Nephron progenitor cell (in vitro differentiated cells): ENCODE data around the gene HASPIN.

Experiments used
- DNase-seq: peaks from one replicate; pipeline ENCODE4 v3.0.0; 2021
- H3K27ac Mint-ChIP-seq: 2 replicates; pipeline ENCODE4 v1.8.0; 2021; ENCODE audit warnings: mild to moderate bottlenecking, moderate library complexity, mixed read lengths
- H3K27me3 Mint-ChIP-seq: 2 replicates; pipeline ENCODE4 v1.8.0; 2021; ENCODE audit warnings: mild to moderate bottlenecking, low read depth, mixed read lengths; ENCODE audit not compliant: poor library complexity
- H3K36me3 Mint-ChIP-seq: 2 replicates; pipeline ENCODE4 v1.8.0; 2021; ENCODE audit warnings: low read depth, mixed read lengths
- H3K4me1 Mint-ChIP-seq: 2 replicates; pipeline ENCODE4 v1.8.0; 2021; ENCODE audit warnings: mixed read lengths
- H3K4me3 Mint-ChIP-seq: 2 replicates; pipeline ENCODE4 v1.8.0; 2021; ENCODE audit warnings: mild to moderate bottlenecking, moderate library complexity, mixed read lengths
- H3K9me3 Mint-ChIP-seq: 2 replicates; pipeline ENCODE4 v1.8.0; 2021; ENCODE audit warnings: mild to moderate bottlenecking, moderate library complexity, mixed read lengths
- CTCF ChIP-seq: fragments of 200-600 bp; sonication (generic); IDR thresholded peaks from 2 replicates; pipeline ENCODE4 v1.5.0; 2021; ENCODE audit warnings: antibody characterized with exemption

Gene HASPIN

GRCh38 chr17:3773511-3773910 is 49.8 kb downstream of the HASPIN start:
- TF ChIP-seq CTCF: no peak
- no peak for DNase-seq
- H3K4me1 Mint-ChIP-seq: peaks cover 24% of the 10 kb centered on the region
- H3K27ac Mint-ChIP-seq: peak overlapping the region; percentile 64
- no peak overlapping the region for H3K4me3 Mint-ChIP-seq
- H3K9me3 Mint-ChIP-seq: peaks cover 2% of the 10 kb centered on the region
- H3K36me3 Mint-ChIP-seq: peaks cover 2% of the 10 kb centered on the region
- peaks cover 2% of the 10 kb centered on the region for H3K27me3 Mint-ChIP-seq

- no peak for DNase-seq
- H3K9me3 Mint-ChIP-seq: no peaks in the 10 kb centered on the region
- H3K27me3 Mint-ChIP-seq: no peaks in the 10 kb centered on the region
- no peaks in the 10 kb centered on the region for H3K36me3 Mint-ChIP-seq
- H3K4me1 Mint-ChIP-seq: peaks cover 19% of the 10 kb centered on the region
- no peak overlapping the region for H3K27ac Mint-ChIP-seq
- no peak overlapping the region for H3K4me3 Mint-ChIP-seq
- no peak for TF ChIP-seq CTCF
Observed at GRCh38 chr17:3773966-3774365, 50.3 kb downstream of the HASPIN start.
